ENCODE results near the gene RUVBL1.

The RUVBL1 gene

GRCh38 chr3:128050597-128050996, 73.0 kb downstream of the RUVBL1 start:
- H2AFZ ChIP-seq (ENCODE audit: low read length) = no peak overlapping the region
- DNase-seq = no peak
- H3K27me3 ChIP-seq (replicated peaks; ENCODE audit: insufficient read depth, low read length) = no peaks in the 10 kb centered on the region
- no peak overlapping the region for H3K4me3 ChIP-seq (ENCODE audit: low read length)
- H3K9me3 ChIP-seq (replicated peaks; ENCODE audit: insufficient read depth, low read length) = no peaks in the 10 kb centered on the region
- no peaks in the 10 kb centered on the region for H3K4me1 ChIP-seq (ENCODE audit: low read length)
- peaks cover 15% of the 10 kb centered on the region; the same call in 1 of the 2 replicates for H4K20me1 ChIP-seq (ENCODE audit: insufficient read depth, low read length)
- H3K27ac ChIP-seq (ENCODE audit: low read length) = no peak overlapping the region
- no peaks in the 10 kb centered on the region for H3F3A ChIP-seq (ENCODE audit: insufficient read depth, low read length)
- peaks cover under 1% of the 10 kb centered on the region; the same call in 1 of the 2 replicates for H3K36me3 ChIP-seq (replicated peaks; ENCODE audit: insufficient read depth, low read length)
- TF ChIP-seq EZH2 (optimal IDR thresholded peaks at IDR 0.05; ENCODE audit: low read depth, low read length) (no peak), CTCF (IDR thresholded peaks at IDR 0.05; ENCODE audit: low read length) (no peak), EZH2phosphoT487 (IDR thresholded peaks at IDR 0.05; ENCODE audit: low read length) (no peak)
- no peak overlapping the region for H3K4me2 ChIP-seq (ENCODE audit: low read depth, low read length)
- H3K79me2 ChIP-seq (ENCODE audit: low read length) = peaks cover 43% of the 10 kb centered on the region
- no peak overlapping the region for H3K9ac ChIP-seq (ENCODE audit: low read length)
- no peaks in the 10 kb centered on the region for H3K9me2 ChIP-seq (replicated peaks; ENCODE audit: insufficient read depth, low read length)

- Histone ChIP-seq H3K27me3 (replicated peaks; ENCODE audit: insufficient read depth, low read length) (no peaks in the 10 kb centered on the region), H3K4me3 (ENCODE audit: low read length) (no peak overlapping the region), H3K4me2 (ENCODE audit: low read depth, low read length) (no peak overlapping the region), H3K4me1 (ENCODE audit: low read length) (no peaks in the 10 kb centered on the region), H3K36me3 (replicated peaks; ENCODE audit: insufficient read depth, low read length) (no peaks in the 10 kb centered on the region), H3F3A (ENCODE audit: insufficient read depth, low read length) (no peaks in the 10 kb centered on the region), H3K9ac (ENCODE audit: low read length) (no peak overlapping the region), H3K9me2 (replicated peaks; ENCODE audit: insufficient read depth, low read length) (no peaks in the 10 kb centered on the region), H4K20me1 (ENCODE audit: insufficient read depth, low read length) (no peaks in the 10 kb centered on the region), H3K9me3 (replicated peaks; ENCODE audit: insufficient read depth, low read length) (no peaks in the 10 kb centered on the region), H3K79me2 (ENCODE audit: low read length) (no peaks in the 10 kb centered on the region), H3K27ac (ENCODE audit: low read length) (no peak overlapping the region), H2AFZ (ENCODE audit: low read length) (no peak overlapping the region)
- TF ChIP-seq EZH2phosphoT487 (IDR thresholded peaks at IDR 0.05; ENCODE audit: low read length) (no peak), CTCF (IDR thresholded peaks at IDR 0.05; ENCODE audit: low read length) (no peak), EZH2 (optimal IDR thresholded peaks at IDR 0.05; ENCODE audit: low read depth, low read length) (no peak)
- DNase-seq = no peak
Observed at GRCh38 chr3:128041344-128041743, 82.3 kb downstream of the RUVBL1 start.

- DNase-seq = no peak
- Histone ChIP-seq H3K27ac (ENCODE audit: low read length) (no peak overlapping the region), H3K27me3 (replicated peaks; ENCODE audit: insufficient read depth, low read length) (no peaks in the 10 kb centered on the region), H3K79me2 (ENCODE audit: low read length) (no peaks in the 10 kb centered on the region), H3K9ac (ENCODE audit: low read length) (no peak overlapping the region), H4K20me1 (ENCODE audit: insufficient read depth, low read length) (no peaks in the 10 kb centered on the region), H2AFZ (ENCODE audit: low read length) (no peak overlapping the region), H3K4me2 (ENCODE audit: low read depth, low read length) (no peak overlapping the region), H3K4me1 (ENCODE audit: low read length) (no peaks in the 10 kb centered on the region), H3K9me2 (replicated peaks; ENCODE audit: insufficient read depth, low read length) (no peaks in the 10 kb centered on the region), H3K9me3 (replicated peaks; ENCODE audit: insufficient read depth, low read length) (no peaks in the 10 kb centered on the region), H3K36me3 (replicated peaks; ENCODE audit: insufficient read depth, low read length) (no peaks in the 10 kb centered on the region), H3K4me3 (ENCODE audit: low read length) (no peak overlapping the region), H3F3A (ENCODE audit: insufficient read depth, low read length) (no peaks in the 10 kb centered on the region)
- no peak for TF ChIP-seq EZH2phosphoT487 (IDR thresholded peaks at IDR 0.05; ENCODE audit: low read length)
Observed at GRCh38 chr3:128040660-128041059, 83.0 kb downstream of the RUVBL1 start.

- Histone ChIP-seq H3K4me3 (ENCODE audit: low read length) (no peak overlapping the region), H3K4me2 (ENCODE audit: low read depth, low read length) (no peak overlapping the region), H4K20me1 (ENCODE audit: insufficient read depth, low read length) (no peaks in the 10 kb centered on the region), H3K27me3 (replicated peaks; ENCODE audit: insufficient read depth, low read length) (no peaks in the 10 kb centered on the region), H3K79me2 (ENCODE audit: low read length) (no peaks in the 10 kb centered on the region), H3F3A (ENCODE audit: insufficient read depth, low read length) (no peaks in the 10 kb centered on the region), H3K27ac (ENCODE audit: low read length) (no peak overlapping the region), H3K36me3 (replicated peaks; ENCODE audit: insufficient read depth, low read length) (no peaks in the 10 kb centered on the region), H3K4me1 (ENCODE audit: low read length) (no peaks in the 10 kb centered on the region), H3K9me2 (replicated peaks; ENCODE audit: insufficient read depth, low read length) (no peaks in the 10 kb centered on the region), H3K9ac (ENCODE audit: low read length) (no peak overlapping the region), H2AFZ (ENCODE audit: low read length) (no peak overlapping the region), H3K9me3 (replicated peaks; ENCODE audit: insufficient read depth, low read length) (no peaks in the 10 kb centered on the region)
- no peak for DNase-seq
- no peak for TF ChIP-seq EZH2phosphoT487 (IDR thresholded peaks at IDR 0.05; ENCODE audit: low read length)
Observed at GRCh38 chr3:128040041-128040440, 83.6 kb downstream of the RUVBL1 start.

All from MM.1S (cell line).